Spleen (tissue), 7 donors: ENCODE data around the gene CUTA.
A peak's percentile ranks its signal among the peaks of the same experiment; 100 is the strongest.

ENCODE experiments used
- CTCF ChIP-seq, 11 experiments: fragments of 200-600 bp in 7 of 11; fragments of 450-650 bp in 4 of 11; sonication (generic) in 4 of 11; IDR thresholded peaks in 8 of 11; conservative IDR thresholded peaks in 3 of 11; 1 replicate in 7 of 11; 2 replicates in 4 of 11; pipeline versions ENCODE4 v1.4.0 to v1.8.0; 2016 to 2021; ENCODE audit warnings: antibody characterized with exemption in 11 of 11, inconsistent platforms in 4 of 11, mild to moderate bottlenecking in 1 of 11
- POLR2A ChIP-seq, 3 donors: fragments of 450-650 bp; IDR thresholded peaks; one replicate each; pipeline ENCODE4 v1.5.1; 2017; ENCODE audit warnings: antibody characterized with exemption in 3 of 3, mild to moderate bottlenecking in 1 of 3
- POLR2AphosphoS5 ChIP-seq, 3 donors: sonication (generic); formaldehyde crosslinking; IDR thresholded peaks; one replicate each; pipeline ENCODE4 v1.5.1; 2017; ENCODE audit warnings: antibody characterized with exemption in 3 of 3
- donor health status: DM: no; HTN: no; CAD: no; lungs with moderate emphysema.
- donor health status: DM: no; HTN: no; CAD: no.
- donor health status: DM: no; HTN: no; CAD: no.

- TF ChIP-seq POLR2AphosphoS5 (IDR thresholded peaks at IDR 0.05), result peak in 1 of 3 donors; percentile 41
- no peak for TF ChIP-seq CTCF (IDR thresholded peaks at IDR 0.05 in 8 of 11, conservative IDR thresholded peaks at IDR 0.05 in 3 of 11)
- no peak for TF ChIP-seq POLR2A (IDR thresholded peaks at IDR 0.05)
These were observed 42.7 kb downstream of the CUTA start for GRCh38 chr6:33375143-33375671.
